HepG2 (cell line): ENCODE measurements around the gene STAT1. TPM values are rescaled to one million over a fixed set of nuclear protein-coding genes. Genes with fewer than 3 reads are reported as not detected.

Source experiments
- ATAC-seq: fragments of 200-7000 bp; cut with Tn5 transposase; 3 replicates; pipeline ENCODE4 v1.9.1; 2020; ENCODE audit warnings: mild to moderate bottlenecking, moderate library complexity
- BruUV-seq: library from RNA; stranded (reverse); fragments of 400-500 nt; replicated peaks from 2 replicates; lab custom pipeline; 2021; lab: Mats Ljungman, UMichigan
- CTCF ChIA-PET: fragments of 300-600 bp; formaldehyde crosslinking; extraction: SDS; loops from one replicate; lab custom pipeline; 2021; ENCODE audit warnings: low total read pairs, inconsistent platforms, low intra/inter-chr PET ratio; lab: Yijun Ruan, JAX
- POLR2A ChIA-PET: fragments of 350-600 bp; sonication (Branson Sonifier 250); formaldehyde crosslinking; loops from one replicate; lab custom pipeline; 2020; ENCODE audit warnings: antibody characterized with exemption, inconsistent platforms; lab: Yijun Ruan, JAX
- DNase-seq: peaks from one replicate; pipeline ENCODE4 v3.0.0-alpha.2; 2015; ENCODE audit warnings: low spot score
- FAIRE-seq: peaks from 3 replicates; lab custom pipeline; 2011; peaks lifted over from hg19 to GRCh38; lab: Jason Lieb, UNC
- H2AFZ ChIP-seq: one replicate; pipeline ENCODE4 v1.6.1; 2011; ENCODE audit warnings: low read length, inconsistent platforms
- H3K27ac ChIP-seq: fragments of 300-600 bp; 3 replicates; pipeline ENCODE4 v1.8.0; 2011; ENCODE audit warnings: mixed run types, mild to moderate bottlenecking, mixed read lengths, low read length, inconsistent platforms; ENCODE audit not compliant: insufficient read depth; ENCODE audit errors: extremely low read length
- H3K27me3 ChIP-seq, 2 experiments: fragments of 200-600 bp in 1 of 2; 2 replicates in 1 of 2; 3 replicates in 1 of 2; pipeline versions ENCODE4 v1.6.0 to v1.8.0; 2011; ENCODE audit warnings: low read length in 2 of 2, mild to moderate bottlenecking in 2 of 2, moderate library complexity in 2 of 2, inconsistent platforms in 1 of 2; ENCODE audit not compliant: insufficient read depth in 2 of 2, control insufficient read depth in 1 of 2
- H3K36me3 ChIP-seq, 2 experiments: fragments of 200-600 bp in 1 of 2; replicated peaks in 1 of 2; 2 replicates in 1 of 2; 3 replicates in 1 of 2; pipeline versions ENCODE4 v1.5.1 to v1.8.0; 2011; ENCODE audit warnings: low read length in 2 of 2, inconsistent platforms in 1 of 2; ENCODE audit not compliant: insufficient read depth in 2 of 2, control insufficient read depth in 1 of 2
- H3K4me1 ChIP-seq: 2 replicates; pipeline ENCODE4 v1.5.1; 2012; ENCODE audit warnings: low read length, inconsistent platforms; ENCODE audit not compliant: insufficient read depth
- H3K4me2 ChIP-seq: 2 replicates; pipeline ENCODE4 v1.6.0; 2011; ENCODE audit warnings: low read depth, low read length, inconsistent platforms
- H3K4me3 ChIP-seq, 3 experiments: fragments of 200-600 bp in 1 of 3; sonication (generic), shearing (Covaris generic) in 1 of 3; replicated peaks in 1 of 3; 2 replicates each; pipeline ENCODE4 v1.5.1; 2011 to 2016; ENCODE audit warnings: low read length in 3 of 3, inconsistent platforms in 2 of 3, low read depth in 2 of 3, mild to moderate bottlenecking in 2 of 3, control low read depth in 1 of 3, mixed read lengths in 1 of 3; ENCODE audit not compliant: insufficient read depth in 1 of 3
- H3K79me2 ChIP-seq: one replicate; pipeline ENCODE4 v1.6.1; 2011; ENCODE audit warnings: low read length, inconsistent platforms; ENCODE audit not compliant: insufficient read depth
- H3K9ac ChIP-seq: 2 replicates; pipeline ENCODE4 v1.6.0; 2011; ENCODE audit warnings: mild to moderate bottlenecking, low read depth, low read length, inconsistent platforms; ENCODE audit not compliant: insufficient read depth
- H3K9me3 ChIP-seq: 2 replicates; pipeline ENCODE4 v1.5.1; 2012; ENCODE audit warnings: mild to moderate bottlenecking, low read length
- H4K20me1 ChIP-seq: 2 replicates; pipeline ENCODE4 v1.6.0; 2011; ENCODE audit warnings: inconsistent platforms, mild to moderate bottlenecking, low read length, moderate library complexity; ENCODE audit not compliant: insufficient read depth
- AGO2 ChIP-seq: fragments of 200-400 bp; formaldehyde crosslinking; optimal IDR thresholded peaks from 2 replicates; pipeline ENCODE3; 2017; ENCODE audit warnings: mild to moderate bottlenecking, low read depth, low read length, moderate library complexity
- ATAD3A ChIP-seq: sonication (generic); formaldehyde crosslinking; IDR thresholded peaks from 2 replicates; pipeline ENCODE4 v1.4.0; 2020; ENCODE audit warnings: missing genetic modification reagents
- BORCS8-MEF2B ChIP-seq: sonication (generic); formaldehyde crosslinking; IDR thresholded peaks from 2 replicates; pipeline ENCODE4 v1.8.0; 2022; ENCODE audit warnings: mild to moderate bottlenecking, missing genetic modification reagents
- DNMT3B ChIP-seq: conservative IDR thresholded peaks from 2 replicates; pipeline ENCODE4 v1.6.1; 2016; ENCODE audit warnings: missing biosample characterization, control low read depth
- HDAC2 ChIP-seq: sonication (generic); formaldehyde crosslinking; IDR thresholded peaks from 2 replicates; pipeline ENCODE4 v1.4.0; 2020; ENCODE audit warnings: missing genetic modification reagents
- NFE2 ChIP-seq: sonication (generic); formaldehyde crosslinking; IDR thresholded peaks from 2 replicates; pipeline ENCODE4 v1.4.0; 2020; ENCODE audit warnings: missing genetic modification reagents
- PTBP1 ChIP-seq: fragments of 200-400 bp; formaldehyde crosslinking; IDR thresholded peaks from 2 replicates; pipeline ENCODE4 v1.6.1; 2018; ENCODE audit warnings: low read length, low read depth; ENCODE audit not compliant: poor library complexity, severe bottlenecking
- RBM22 ChIP-seq: fragments of 200-400 bp; formaldehyde crosslinking; optimal IDR thresholded peaks from 2 replicates; pipeline ENCODE3; 2017; ENCODE audit warnings: mild to moderate bottlenecking, low read length, moderate library complexity
- TARDBP ChIP-seq: sonication (generic); formaldehyde crosslinking; IDR thresholded peaks from 2 replicates; pipeline ENCODE4 v1.8.0; 2022; ENCODE audit warnings: mild to moderate bottlenecking, missing genetic modification reagents
- ZBTB21 ChIP-seq: sonication (generic); formaldehyde crosslinking; IDR thresholded peaks from 2 replicates; pipeline ENCODE4 v1.4.0; 2020; ENCODE audit warnings: missing genetic modification reagents
- ZNF468 ChIP-seq: sonication (generic); formaldehyde crosslinking; IDR thresholded peaks from 2 replicates; pipeline ENCODE4 v1.8.0; 2022; ENCODE audit warnings: mild to moderate bottlenecking, moderate library complexity, missing genetic modification reagents
- ZNF709 ChIP-seq: sonication (generic); formaldehyde crosslinking; IDR thresholded peaks from 2 replicates; pipeline ENCODE4 v1.5.0; 2020; ENCODE audit warnings: mild to moderate bottlenecking, missing genetic modification reagents
- ZNF746 ChIP-seq: sonication (generic); formaldehyde crosslinking; IDR thresholded peaks from 2 replicates; pipeline ENCODE4 v1.8.0; 2022; ENCODE audit warnings: mild to moderate bottlenecking, missing genetic modification reagents
- WGBS: methylation state at CpG from one replicate; pipeline ENCODE4 v1.1.6; 2017; ENCODE audit warnings: low lambda C conversion rate; 5-methylcytosine and 5-hydroxymethylcytosine counted together
- in situ Hi-C: cut with HindIII; loops from 2 replicates; pipeline ENCODE4 v1.10.0; 2017; ENCODE audit warnings: low pct_unique_long_range_greater_than_20kb; ENCODE audit not compliant: extremely low pct_ligation_motif_present
- intact Hi-C: fragments of 100-400 bp; cut with micrococcal nuclease; formaldehyde crosslinking; loops from one replicate; pipeline ENCODE4 v1.10.0; 2022; ENCODE audit not compliant: unreplicated experiment
- polyA plus RNA-seq, 8 experiments: library from polyadenylated mRNA; depleted of rRNA in 3 of 8; stranded (reverse) in 7 of 8; unstranded in 1 of 8; fragments of >200 nt; fragmentation: Illumina TruSeq in 4 of 8; extraction: Trizol in 4 of 8; gene quantifications; 2 replicates each; pipeline versions ENCODE4 v1.2.1 to v1.2.3, GENCODE V29; 2011 to 2016; ENCODE audit warnings: low read depth in 4 of 8, missing spikeins in 1 of 8, mixed read lengths in 1 of 8; ENCODE audit not compliant: insufficient read depth in 1 of 8
- total RNA-seq, 5 experiments: library from RNA; depleted of rRNA; stranded (reverse); fragments of >200 nt; fragmentation: Illumina TruSeq; extraction: Trizol; gene quantifications; 2 replicates each; pipeline ENCODE4 v1.2.3, GENCODE V29; 2016; ENCODE audit warnings: low read depth in 1 of 5
- TF ChIP-seq, protein P1 (sequence below): IDR thresholded peaks from 2 replicates; pipeline ENCODE4 v1.4.0; 2020; ENCODE audit warnings: mild to moderate bottlenecking, missing genetic modification reagents
- TF ChIP-seq, protein P2 (sequence below), 2 experiments: fragments of 450-650 bp in 1 of 2; sonication (generic) in 1 of 2; formaldehyde crosslinking; IDR thresholded peaks; 2 replicates each; pipeline versions ENCODE4 v1.5.0 to v1.8.0; 2020 to 2022; ENCODE audit warnings: mild to moderate bottlenecking in 1 of 2, missing genetic modification reagents in 1 of 2
- TF ChIP-seq, protein P3 (sequence below): sonication (generic); formaldehyde crosslinking; IDR thresholded peaks from 2 replicates; pipeline ENCODE4 v1.4.0; 2020; ENCODE audit warnings: mild to moderate bottlenecking, low read depth, missing genetic modification reagents

STAT1 gene
- total and polyA plus RNA-seq, 2 of the 13 experiments (the other 11 are each of a cell fraction or from before 2014, with no cell fraction given), result 21.8 to 59.6 TPM

DNA sequence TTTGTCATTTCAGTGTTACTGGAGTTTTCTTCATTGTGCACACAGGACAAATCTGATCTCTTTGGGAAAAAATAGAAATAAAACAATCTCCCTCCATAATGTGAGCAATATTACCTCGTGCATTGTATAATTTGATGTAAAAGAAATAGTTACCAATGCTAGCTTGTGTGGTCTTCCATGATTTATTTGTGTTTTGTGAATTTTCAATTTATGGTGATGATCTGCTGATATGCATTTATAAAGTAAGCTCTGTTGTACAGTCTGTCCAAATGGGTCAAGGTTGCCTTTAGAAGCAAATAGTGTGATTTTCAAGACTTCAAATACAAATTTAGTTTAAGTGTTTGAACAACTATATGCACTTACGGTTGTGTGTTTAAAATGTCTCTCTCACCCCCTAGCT lies 50.9 kb downstream of the STAT1 start (continued):
- TF ChIP-seq, protein P1, sequence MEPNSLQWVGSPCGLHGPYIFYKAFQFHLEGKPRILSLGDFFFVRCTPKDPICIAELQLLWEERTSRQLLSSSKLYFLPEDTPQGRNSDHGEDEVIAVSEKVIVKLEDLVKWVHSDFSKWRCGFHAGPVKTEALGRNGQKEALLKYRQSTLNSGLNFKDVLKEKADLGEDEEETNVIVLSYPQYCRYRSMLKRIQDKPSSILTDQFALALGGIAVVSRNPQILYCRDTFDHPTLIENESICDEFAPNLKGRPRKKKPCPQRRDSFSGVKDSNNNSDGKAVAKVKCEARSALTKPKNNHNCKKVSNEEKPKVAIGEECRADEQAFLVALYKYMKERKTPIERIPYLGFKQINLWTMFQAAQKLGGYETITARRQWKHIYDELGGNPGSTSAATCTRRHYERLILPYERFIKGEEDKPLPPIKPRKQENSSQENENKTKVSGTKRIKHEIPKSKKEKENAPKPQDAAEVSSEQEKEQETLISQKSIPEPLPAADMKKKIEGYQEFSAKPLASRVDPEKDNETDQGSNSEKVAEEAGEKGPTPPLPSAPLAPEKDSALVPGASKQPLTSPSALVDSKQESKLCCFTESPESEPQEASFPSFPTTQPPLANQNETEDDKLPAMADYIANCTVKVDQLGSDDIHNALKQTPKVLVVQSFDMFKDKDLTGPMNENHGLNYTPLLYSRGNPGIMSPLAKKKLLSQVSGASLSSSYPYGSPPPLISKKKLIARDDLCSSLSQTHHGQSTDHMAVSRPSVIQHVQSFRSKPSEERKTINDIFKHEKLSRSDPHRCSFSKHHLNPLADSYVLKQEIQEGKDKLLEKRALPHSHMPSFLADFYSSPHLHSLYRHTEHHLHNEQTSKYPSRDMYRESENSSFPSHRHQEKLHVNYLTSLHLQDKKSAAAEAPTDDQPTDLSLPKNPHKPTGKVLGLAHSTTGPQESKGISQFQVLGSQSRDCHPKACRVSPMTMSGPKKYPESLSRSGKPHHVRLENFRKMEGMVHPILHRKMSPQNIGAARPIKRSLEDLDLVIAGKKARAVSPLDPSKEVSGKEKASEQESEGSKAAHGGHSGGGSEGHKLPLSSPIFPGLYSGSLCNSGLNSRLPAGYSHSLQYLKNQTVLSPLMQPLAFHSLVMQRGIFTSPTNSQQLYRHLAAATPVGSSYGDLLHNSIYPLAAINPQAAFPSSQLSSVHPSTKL (CRISPR knock-in tag), result no peak
- TF ChIP-seq ZNF468 (CRISPR knock-in tag), result no peak

DNA sequence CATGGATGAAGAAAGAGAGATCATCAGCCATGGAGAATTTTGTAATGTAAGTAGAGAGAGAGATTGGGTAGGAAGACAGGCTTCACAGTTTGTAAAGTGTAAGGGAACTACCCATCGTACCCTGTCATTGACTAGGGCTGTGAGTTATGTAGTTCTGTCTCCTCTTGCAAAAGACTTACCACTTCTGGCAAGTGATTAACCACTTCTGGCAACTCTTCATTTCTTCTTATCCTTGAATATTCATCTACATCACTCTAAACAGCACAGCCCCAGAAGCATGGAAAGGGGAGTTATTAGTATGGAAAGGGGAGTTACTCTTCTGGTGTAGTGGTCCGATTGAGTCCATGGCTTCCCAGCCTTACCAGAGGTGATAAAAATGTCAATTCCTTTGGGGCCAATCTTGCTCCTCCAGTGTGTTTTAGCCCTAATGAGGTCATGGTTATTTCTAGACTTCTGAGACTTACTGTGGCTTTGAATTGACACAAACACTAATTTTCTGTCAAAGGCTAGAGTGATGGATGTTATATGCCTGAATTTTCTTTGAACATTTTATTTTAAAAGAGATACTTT lies 52.0 kb downstream of the STAT1 start:
- intact Hi-C loops, result no loop called here
- peaks cover 19% of the 10 kb centered on the region for H3K4me1 ChIP-seq
- no TSS peak for BruUV-seq
- FAIRE-seq, result no peak
- ATAC-seq, result no peak
- no peak overlapping the region for H3K4me2 ChIP-seq
- H3K4me3 ChIP-seq, result no peak overlapping the region
- no peak overlapping the region for H2AFZ ChIP-seq
- 95% methylated on average over 2 of the region's 2 CpGs for WGBS
- H3K27me3 ChIP-seq, result no peaks in the 10 kb centered on the region
- no peaks in the 10 kb centered on the region for H4K20me1 ChIP-seq
- no peak overlapping the region for H3K9ac ChIP-seq
- H3K9me3 ChIP-seq, result no peaks in the 10 kb centered on the region
- H3K27ac ChIP-seq, result no peak overlapping the region
- no peak for TF ChIP-seq TARDBP
- TF ChIP-seq HDAC2, result no peak
- no peak for TF ChIP-seq NFE2
- no peak for TF ChIP-seq PTBP1
- TF ChIP-seq, protein P2, sequence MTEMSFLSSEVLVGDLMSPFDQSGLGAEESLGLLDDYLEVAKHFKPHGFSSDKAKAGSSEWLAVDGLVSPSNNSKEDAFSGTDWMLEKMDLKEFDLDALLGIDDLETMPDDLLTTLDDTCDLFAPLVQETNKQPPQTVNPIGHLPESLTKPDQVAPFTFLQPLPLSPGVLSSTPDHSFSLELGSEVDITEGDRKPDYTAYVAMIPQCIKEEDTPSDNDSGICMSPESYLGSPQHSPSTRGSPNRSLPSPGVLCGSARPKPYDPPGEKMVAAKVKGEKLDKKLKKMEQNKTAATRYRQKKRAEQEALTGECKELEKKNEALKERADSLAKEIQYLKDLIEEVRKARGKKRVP (CRISPR knock-in tag; IDR thresholded peaks at IDR 0.05), result 0 out of 4 replicates have a peak, but pooled peaks of 1 of the 2 experiments have one; percentile 13
- no peak for TF ChIP-seq ZNF709
- no peak for TF ChIP-seq DNMT3B (CRISPR knock-in tag)
- no peak for TF ChIP-seq ZNF746 (CRISPR knock-in tag)
- TF ChIP-seq, protein P3, sequence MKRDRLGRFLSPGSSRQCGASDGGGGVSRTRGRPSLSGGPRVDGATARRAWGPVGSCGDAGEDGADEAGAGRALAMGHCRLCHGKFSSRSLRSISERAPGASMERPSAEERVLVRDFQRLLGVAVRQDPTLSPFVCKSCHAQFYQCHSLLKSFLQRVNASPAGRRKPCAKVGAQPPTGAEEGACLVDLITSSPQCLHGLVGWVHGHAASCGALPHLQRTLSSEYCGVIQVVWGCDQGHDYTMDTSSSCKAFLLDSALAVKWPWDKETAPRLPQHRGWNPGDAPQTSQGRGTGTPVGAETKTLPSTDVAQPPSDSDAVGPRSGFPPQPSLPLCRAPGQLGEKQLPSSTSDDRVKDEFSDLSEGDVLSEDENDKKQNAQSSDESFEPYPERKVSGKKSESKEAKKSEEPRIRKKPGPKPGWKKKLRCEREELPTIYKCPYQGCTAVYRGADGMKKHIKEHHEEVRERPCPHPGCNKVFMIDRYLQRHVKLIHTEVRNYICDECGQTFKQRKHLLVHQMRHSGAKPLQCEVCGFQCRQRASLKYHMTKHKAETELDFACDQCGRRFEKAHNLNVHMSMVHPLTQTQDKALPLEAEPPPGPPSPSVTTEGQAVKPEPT (CRISPR knock-in tag), result no peak
- TF ChIP-seq RBM22, result peak; percentile 58
- no peak for TF ChIP-seq BORCS8-MEF2B (CRISPR knock-in tag)
- no peak for TF ChIP-seq AGO2
- TF ChIP-seq ZBTB21 (CRISPR knock-in tag), result no peak
- no peak for TF ChIP-seq ATAD3A (CRISPR knock-in tag)
- no peak for DNase-seq
- in situ Hi-C loops, result no loop called here
- CTCF ChIA-PET, result no interaction called here
- H3K79me2 ChIP-seq, result no peaks in the 10 kb centered on the region
- peaks cover 3 to 14% of the 10 kb centered on the region in 2 experiments for H3K36me3 ChIP-seq
- POLR2A ChIA-PET, result no interaction called here
